ENCODE measurements around the gene PLSCR3.

PLSCR3 gene

DNA sequence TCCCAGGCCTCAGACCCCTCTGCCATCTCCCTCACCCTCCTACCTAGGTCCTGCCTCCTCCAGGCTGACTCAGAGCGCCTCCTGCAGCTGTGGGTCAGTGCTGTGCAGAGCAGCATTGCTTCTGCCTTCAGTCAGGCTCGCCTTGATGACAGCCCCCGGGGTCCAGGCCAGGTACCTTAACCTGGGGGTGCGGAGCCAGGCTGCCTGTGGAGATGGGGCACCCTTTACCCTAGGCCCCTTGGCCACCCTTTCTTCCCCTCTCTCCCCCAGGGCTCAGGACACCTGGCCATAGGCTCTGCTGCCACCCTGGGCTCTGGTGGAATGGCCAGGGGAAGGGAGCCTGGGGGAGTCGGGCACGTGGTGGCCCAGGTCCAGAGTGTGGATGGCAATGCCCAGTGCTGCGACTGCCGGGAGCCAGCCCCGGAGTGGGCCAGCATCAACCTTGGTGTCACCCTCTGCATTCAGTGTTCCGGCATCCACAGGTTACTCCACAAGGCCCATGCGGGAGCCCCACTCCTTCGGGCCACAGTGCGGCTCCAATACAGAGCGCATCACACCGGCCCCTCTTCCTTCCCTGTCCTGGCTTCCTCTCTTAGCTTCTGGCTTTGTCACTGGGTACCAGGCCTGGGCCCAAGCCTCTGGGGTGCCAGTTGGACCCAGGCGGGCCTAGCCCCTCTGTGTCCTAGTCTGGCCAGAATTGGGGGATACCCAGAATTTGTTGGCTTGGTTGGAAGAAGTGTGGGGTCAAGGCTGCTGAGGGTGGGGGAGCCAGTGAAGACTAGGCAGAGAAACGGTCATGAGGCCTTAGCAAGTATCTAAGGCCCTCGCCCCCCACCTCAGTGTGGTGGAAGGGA, 47.3 kb downstream of the PLSCR3 start:
- DNase-seq = no peak

DNA sequence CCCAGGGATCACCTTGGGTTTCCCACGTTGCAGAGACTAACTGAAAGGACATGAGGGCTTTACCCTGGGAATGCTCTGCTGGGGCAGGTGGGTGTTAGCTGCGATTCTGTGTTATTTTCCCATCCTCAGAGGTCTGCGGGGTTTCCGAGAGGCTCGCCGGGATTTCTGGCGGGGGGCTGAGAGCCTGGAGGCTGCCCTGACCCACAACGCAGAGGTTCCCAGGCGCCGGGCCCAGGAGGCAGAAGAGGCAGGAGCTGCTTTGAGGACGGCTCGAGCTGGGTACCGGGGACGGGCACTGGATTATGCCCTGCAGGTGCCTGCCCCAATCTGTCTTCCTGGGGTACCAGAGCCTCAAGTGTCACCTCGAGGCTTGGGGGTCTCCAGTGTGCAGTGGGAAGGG, 51.1 kb downstream of the PLSCR3 start:
- no peak for DNase-seq

DNA sequence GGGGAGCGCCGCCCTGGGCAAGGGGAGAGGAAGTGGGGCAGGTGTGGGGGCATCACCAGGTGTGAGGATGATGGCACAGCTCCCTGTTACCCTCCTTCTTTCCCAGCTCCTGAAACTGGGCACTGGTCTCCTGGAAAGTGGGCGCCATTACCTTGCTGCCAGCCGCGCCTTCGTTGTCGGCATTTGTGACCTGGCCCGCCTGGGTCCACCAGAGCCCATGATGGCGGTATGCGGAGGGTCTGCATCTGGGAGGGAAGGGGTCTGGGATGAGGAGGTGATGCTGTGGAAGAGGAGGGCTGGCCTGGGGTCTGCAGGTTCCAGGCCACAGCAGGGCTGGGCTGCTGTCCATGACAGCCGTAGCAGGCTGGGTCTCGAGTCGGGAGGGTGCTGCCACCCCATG, 52.5 kb downstream of the PLSCR3 start:
- DNase-seq = no peak

DNA sequence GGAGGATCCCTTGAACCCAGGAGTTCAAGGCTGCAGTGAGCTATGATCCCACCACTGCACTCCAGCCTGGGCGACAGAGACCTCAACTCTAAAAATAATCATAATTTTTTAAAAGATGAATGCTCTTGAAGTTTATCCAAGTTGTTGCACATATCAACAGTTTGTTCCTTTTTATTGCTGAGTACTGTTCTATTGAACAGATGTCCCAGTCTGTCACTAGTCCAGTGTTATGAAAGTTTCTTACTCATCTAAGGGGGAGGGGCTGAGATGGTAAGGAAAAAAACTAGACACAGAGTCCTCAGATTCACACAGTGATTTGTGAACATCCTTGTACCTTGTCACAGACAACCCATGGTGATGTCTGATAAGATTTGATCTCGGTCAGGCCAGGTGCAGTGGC, 54.1 kb downstream of the PLSCR3 start:
- DNase-seq = no peak
